ENCODE measurements around the gene BRIP1. TPM values are rescaled to one million over a fixed set of nuclear protein-coding genes. Genes with fewer than 3 reads are reported as not detected.
"Not testable (repeated sequence)": the region's sequence is repeated elsewhere in the genome, so short reads cannot be mapped to it uniquely, and the experiment has no call there.

Gene BRIP1
- total and polyA plus RNA-seq, 2 experiments from 2014 or later = 8.0 to 23.1 TPM

DNA sequence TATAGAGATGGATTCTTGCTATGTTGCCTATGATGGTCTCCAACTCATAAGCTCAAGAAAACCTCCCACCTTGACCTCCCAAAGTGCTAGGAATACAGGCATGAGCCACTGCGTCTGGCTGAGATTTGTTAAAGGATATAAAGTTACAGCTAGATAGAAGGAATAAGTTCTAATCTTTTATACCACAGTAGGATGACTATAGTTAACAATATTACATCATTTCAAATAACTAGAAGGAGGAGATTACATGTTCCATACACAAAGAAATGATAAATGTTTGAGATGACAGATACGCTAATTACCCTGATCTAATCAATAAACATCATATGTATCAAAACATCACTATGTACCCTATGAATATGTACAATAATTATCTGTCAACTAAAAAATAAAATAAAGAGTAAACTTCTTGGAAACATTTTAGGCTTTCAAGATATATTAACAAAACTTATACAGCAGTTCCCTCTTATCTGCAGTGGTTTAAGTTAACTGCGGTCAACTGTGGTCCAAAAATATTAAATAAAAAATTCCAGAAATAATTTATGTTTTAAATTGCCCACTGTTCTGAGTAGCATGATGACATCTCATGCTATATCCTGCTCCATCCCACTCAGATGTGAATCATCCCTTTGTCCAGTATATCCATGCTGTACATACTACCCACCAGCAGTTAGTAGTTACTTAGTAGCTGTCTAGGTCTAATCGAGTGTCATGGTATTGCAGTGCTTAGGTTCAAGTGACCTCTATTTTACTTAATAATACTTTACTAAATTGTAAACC lies 143.1 kb downstream of the BRIP1 start:
- Histone ChIP-seq H3K9me2 (ENCODE audit: insufficient read depth) (no peaks in the 10 kb centered on the region), H3K27me3 (ENCODE audit: insufficient read depth) (no peaks in the 10 kb centered on the region), H3K4me3 (no peak overlapping the region), H3K36me3 (ENCODE audit: insufficient read depth) (peaks cover 12% of the 10 kb centered on the region), H3K79me2 (replicated peaks; ENCODE audit: insufficient read depth) (no peaks in the 10 kb centered on the region), H4K20me1 (replicated peaks; ENCODE audit: insufficient read depth) (no peaks in the 10 kb centered on the region), H2AFZ (no peak overlapping the region), H3F3A (replicated peaks; ENCODE audit: low read depth) (no peaks in the 10 kb centered on the region), H3K4me1 (ENCODE audit: insufficient read depth) (no peaks in the 10 kb centered on the region), H3K27ac (ENCODE audit: low read depth) (no peak overlapping the region), H3K4me2 (no peak overlapping the region)
- H3K27me3 Mint-ChIP-seq (ENCODE audit: insufficient read depth, low read depth, poor library complexity) = peaks cover 2% of the 10 kb centered on the region
- DNase-seq (ENCODE audit: low spot score) (no peak), ATAC-seq (no peak)
- no peak overlapping the region for H3K4me3 Mint-ChIP-seq
- peaks cover 45% of the 10 kb centered on the region; the same call in 2 of the 3 replicates for H3K36me3 Mint-ChIP-seq (ENCODE audit: low read depth)
- no peaks in the 10 kb centered on the region for H3K4me1 Mint-ChIP-seq
- no peak overlapping the region for H3K27ac Mint-ChIP-seq
- H3K9me3 Mint-ChIP-seq = peaks cover 24% of the 10 kb centered on the region
- TF ChIP-seq JUNB (IDR thresholded peaks at IDR 0.05; ENCODE audit: unreplicated experiment) (no peak), POLR2AphosphoS5 (IDR thresholded peaks at IDR 0.05; ENCODE audit: low read depth) (no peak), ZNF114 (CRISPR knock-in tag; IDR thresholded peaks at IDR 0.05) (no peak), NANOG (IDR thresholded peaks at IDR 0.05; ENCODE audit: borderline replicate concordance) (no peak)
- TF ChIP-seq, protein P1, sequence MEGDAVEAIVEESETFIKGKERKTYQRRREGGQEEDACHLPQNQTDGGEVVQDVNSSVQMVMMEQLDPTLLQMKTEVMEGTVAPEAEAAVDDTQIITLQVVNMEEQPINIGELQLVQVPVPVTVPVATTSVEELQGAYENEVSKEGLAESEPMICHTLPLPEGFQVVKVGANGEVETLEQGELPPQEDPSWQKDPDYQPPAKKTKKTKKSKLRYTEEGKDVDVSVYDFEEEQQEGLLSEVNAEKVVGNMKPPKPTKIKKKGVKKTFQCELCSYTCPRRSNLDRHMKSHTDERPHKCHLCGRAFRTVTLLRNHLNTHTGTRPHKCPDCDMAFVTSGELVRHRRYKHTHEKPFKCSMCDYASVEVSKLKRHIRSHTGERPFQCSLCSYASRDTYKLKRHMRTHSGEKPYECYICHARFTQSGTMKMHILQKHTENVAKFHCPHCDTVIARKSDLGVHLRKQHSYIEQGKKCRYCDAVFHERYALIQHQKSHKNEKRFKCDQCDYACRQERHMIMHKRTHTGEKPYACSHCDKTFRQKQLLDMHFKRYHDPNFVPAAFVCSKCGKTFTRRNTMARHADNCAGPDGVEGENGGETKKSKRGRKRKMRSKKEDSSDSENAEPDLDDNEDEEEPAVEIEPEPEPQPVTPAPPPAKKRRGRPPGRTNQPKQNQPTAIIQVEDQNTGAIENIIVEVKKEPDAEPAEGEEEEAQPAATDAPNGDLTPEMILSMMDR (conservative IDR thresholded peaks at IDR 0.05; ENCODE audit: low read depth in 2 of 2) = no peak

DNA sequence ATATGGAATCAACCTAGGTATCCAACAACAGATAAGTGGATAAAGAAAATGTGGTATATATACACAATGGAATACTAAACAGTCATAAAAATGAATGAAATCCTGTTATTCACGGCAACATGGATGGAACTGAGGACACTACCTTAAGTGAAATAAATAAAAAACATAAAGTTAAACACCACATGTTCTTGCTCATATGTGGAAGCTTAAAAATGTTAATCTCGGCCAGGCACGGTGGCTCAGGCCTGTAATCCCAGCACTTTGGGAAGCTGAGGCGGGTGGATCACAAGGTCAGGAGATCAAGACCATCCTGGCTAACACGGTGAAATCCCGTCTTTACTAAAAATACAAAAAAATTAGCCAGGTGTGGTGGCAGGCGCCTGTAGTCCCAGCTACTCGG lies 144.1 kb downstream of the BRIP1 start:
- not testable (repeated sequence) for H3K4me1 ChIP-seq (ENCODE audit: insufficient read depth); H3K79me2 ChIP-seq (replicated peaks; ENCODE audit: insufficient read depth); H4K20me1 ChIP-seq (replicated peaks; ENCODE audit: insufficient read depth); H3K4me3 ChIP-seq; ATAC-seq; H3K27me3 ChIP-seq (ENCODE audit: insufficient read depth); H3K4me1 Mint-ChIP-seq; H3K4me3 Mint-ChIP-seq; H3F3A ChIP-seq (replicated peaks; ENCODE audit: low read depth); DNase-seq (ENCODE audit: low spot score); H3K27ac ChIP-seq (ENCODE audit: low read depth); H3K27me3 Mint-ChIP-seq (ENCODE audit: insufficient read depth, low read depth, poor library complexity); H3K9me2 ChIP-seq (ENCODE audit: insufficient read depth); H3K4me2 ChIP-seq; H2AFZ ChIP-seq; H3K27ac Mint-ChIP-seq
- H3K36me3 ChIP-seq (ENCODE audit: insufficient read depth) = peaks cover 13% of the 10 kb centered on the region
- peaks cover 47% of the 10 kb centered on the region; the same call in 2 of the 3 replicates for H3K36me3 Mint-ChIP-seq (ENCODE audit: low read depth)
- H3K9me3 Mint-ChIP-seq = peaks cover 24% of the 10 kb centered on the region

DNA sequence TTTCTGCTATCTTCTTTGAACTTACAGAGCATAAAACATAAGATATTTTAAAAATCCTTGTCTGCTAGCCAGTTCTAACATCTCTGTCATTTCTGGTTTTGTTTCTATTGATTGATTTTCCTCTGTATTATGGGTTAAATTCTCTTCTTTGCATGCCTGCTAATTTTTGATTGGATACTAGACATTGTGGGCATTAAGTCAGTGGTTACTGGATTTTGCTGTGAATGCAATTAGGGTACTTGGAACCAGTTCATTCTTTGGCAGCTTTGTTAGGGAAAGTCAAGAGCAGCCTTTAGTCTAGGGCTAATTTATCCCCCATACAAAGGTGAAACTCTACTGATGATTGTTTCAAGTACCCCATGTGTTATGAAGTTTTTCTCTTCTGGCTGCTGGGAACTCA lies 145.3 kb downstream of the BRIP1 start:
- Histone ChIP-seq H3K4me1 (ENCODE audit: insufficient read depth) (no peaks in the 10 kb centered on the region), H3K27ac (ENCODE audit: low read depth) (no peak overlapping the region), H3F3A (replicated peaks; ENCODE audit: low read depth) (no peaks in the 10 kb centered on the region), H3K9me2 (ENCODE audit: insufficient read depth) (no peaks in the 10 kb centered on the region), H3K27me3 (ENCODE audit: insufficient read depth) (no peaks in the 10 kb centered on the region), H3K79me2 (replicated peaks; ENCODE audit: insufficient read depth) (no peaks in the 10 kb centered on the region), H3K36me3 (ENCODE audit: insufficient read depth) (peaks cover 13% of the 10 kb centered on the region), H2AFZ (no peak overlapping the region), H4K20me1 (replicated peaks; ENCODE audit: insufficient read depth) (no peaks in the 10 kb centered on the region), H3K4me2 (no peak overlapping the region), H3K4me3 (no peak overlapping the region)
- peaks cover 47% of the 10 kb centered on the region; the same call in 2 of the 3 replicates for H3K36me3 Mint-ChIP-seq (ENCODE audit: low read depth)
- H3K9me3 Mint-ChIP-seq = peaks cover 24% of the 10 kb centered on the region
- no peak for TF ChIP-seq ZNF114 (CRISPR knock-in tag; IDR thresholded peaks at IDR 0.05)
- TF ChIP-seq POLR2AphosphoS5 (IDR thresholded peaks at IDR 0.05; ENCODE audit: low read depth) = no peak
- TF ChIP-seq, protein P2, sequence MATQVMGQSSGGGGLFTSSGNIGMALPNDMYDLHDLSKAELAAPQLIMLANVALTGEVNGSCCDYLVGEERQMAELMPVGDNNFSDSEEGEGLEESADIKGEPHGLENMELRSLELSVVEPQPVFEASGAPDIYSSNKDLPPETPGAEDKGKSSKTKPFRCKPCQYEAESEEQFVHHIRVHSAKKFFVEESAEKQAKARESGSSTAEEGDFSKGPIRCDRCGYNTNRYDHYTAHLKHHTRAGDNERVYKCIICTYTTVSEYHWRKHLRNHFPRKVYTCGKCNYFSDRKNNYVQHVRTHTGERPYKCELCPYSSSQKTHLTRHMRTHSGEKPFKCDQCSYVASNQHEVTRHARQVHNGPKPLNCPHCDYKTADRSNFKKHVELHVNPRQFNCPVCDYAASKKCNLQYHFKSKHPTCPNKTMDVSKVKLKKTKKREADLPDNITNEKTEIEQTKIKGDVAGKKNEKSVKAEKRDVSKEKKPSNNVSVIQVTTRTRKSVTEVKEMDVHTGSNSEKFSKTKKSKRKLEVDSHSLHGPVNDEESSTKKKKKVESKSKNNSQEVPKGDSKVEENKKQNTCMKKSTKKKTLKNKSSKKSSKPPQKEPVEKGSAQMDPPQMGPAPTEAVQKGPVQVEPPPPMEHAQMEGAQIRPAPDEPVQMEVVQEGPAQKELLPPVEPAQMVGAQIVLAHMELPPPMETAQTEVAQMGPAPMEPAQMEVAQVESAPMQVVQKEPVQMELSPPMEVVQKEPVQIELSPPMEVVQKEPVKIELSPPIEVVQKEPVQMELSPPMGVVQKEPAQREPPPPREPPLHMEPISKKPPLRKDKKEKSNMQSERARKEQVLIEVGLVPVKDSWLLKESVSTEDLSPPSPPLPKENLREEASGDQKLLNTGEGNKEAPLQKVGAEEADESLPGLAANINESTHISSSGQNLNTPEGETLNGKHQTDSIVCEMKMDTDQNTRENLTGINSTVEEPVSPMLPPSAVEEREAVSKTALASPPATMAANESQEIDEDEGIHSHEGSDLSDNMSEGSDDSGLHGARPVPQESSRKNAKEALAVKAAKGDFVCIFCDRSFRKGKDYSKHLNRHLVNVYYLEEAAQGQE (IDR thresholded peaks at IDR 0.05; ENCODE audit: unreplicated experiment) = no peak
- no peak for TF ChIP-seq JUNB (IDR thresholded peaks at IDR 0.05; ENCODE audit: unreplicated experiment)
- no peak for TF ChIP-seq EZH2 (IDR thresholded peaks at IDR 0.05; ENCODE audit: low read depth, unreplicated experiment)
- DNase-seq (ENCODE audit: low spot score) (no peak), ATAC-seq (no peak)
- no peak overlapping the region for H3K27ac Mint-ChIP-seq
- no peaks in the 10 kb centered on the region for H3K4me1 Mint-ChIP-seq
- H3K4me3 Mint-ChIP-seq = no peak overlapping the region
- H3K27me3 Mint-ChIP-seq (ENCODE audit: insufficient read depth, low read depth, poor library complexity) = peaks cover 2% of the 10 kb centered on the region

Data from GM23338 (cell line).